Adrenal gland (tissue), 12 donors: ENCODE data around the gene NPAS3. TPM values are rescaled to one million over a fixed set of nuclear protein-coding genes. Genes with fewer than 3 reads are reported as not detected.

ENCODE experiments used
- DNase-seq, 7 donors: peaks; one replicate each; pipeline ENCODE4 v3.0.0-alpha.2; 2019 to 2020
- H3K27ac ChIP-seq, 5 donors: fragments of 200-600 bp; sonication (generic) in 4 of 5; 1 replicate in 3 of 5; 2 replicates in 2 of 5; pipeline versions ENCODE4 v1.5.1 to v1.8.0; 2016 to 2020; ENCODE audit warnings: mild to moderate bottlenecking in 1 of 5
- H3K27me3 ChIP-seq: fragments of 200-600 bp; 2 replicates; pipeline ENCODE4 v1.8.0; 2021
- H3K36me3 ChIP-seq, 2 donors: fragments of 200-600 bp; replicated peaks in 1 of 2; 1 replicate in 1 of 2; 2 replicates in 1 of 2; pipeline versions ENCODE4 v1.5.1 to v1.8.0; 2018 to 2022
- H3K4me1 ChIP-seq, 2 donors: fragments of 200-600 bp; replicated peaks in 1 of 2; 1 replicate in 1 of 2; 2 replicates in 1 of 2; pipeline versions ENCODE4 v1.5.1 to v1.8.0; 2018 to 2021
- H3K4me3 ChIP-seq, 4 donors: fragments of 200-600 bp; sonication (generic) in 3 of 4; one replicate each; pipeline ENCODE4 v1.5.1; 2016 to 2018
- H3K9me3 ChIP-seq, 3 donors: fragments of 200-600 bp; sonication (generic) in 1 of 3; replicated peaks in 1 of 3; 1 replicate in 2 of 3; 2 replicates in 1 of 3; pipeline versions ENCODE4 v1.5.1 to v1.8.0; 2016 to 2021
- POLR2A ChIP-seq, 2 donors: fragments of 450-650 bp; IDR thresholded peaks; one replicate each; pipeline ENCODE4 v1.6.1; 2017; ENCODE audit warnings: antibody characterized with exemption in 2 of 2, mild to moderate bottlenecking in 2 of 2, moderate library complexity in 1 of 2
- WGBS, 4 donors: extraction: QIAGEN DNeasy Blood & Tissue Kit in 2 of 4; methylation state at CpG; one replicate each; pipeline versions ENCODE4 v1.1.5 to v1.1.7; 2013 to 2017; 5-methylcytosine and 5-hydroxymethylcytosine counted together
- intact Hi-C, 2 donors: fragments of 100-400 bp; cut with DNase I; formaldehyde crosslinking; loops; one replicate each; pipeline versions ENCODE4 v1.14.1 to v1.15.0; 2022 to 2023
- polyA plus RNA-seq, 3 donors: library from polyadenylated mRNA; stranded (reverse); fragments of 200-250 nt in 2 of 3; fragments of 350-450 nt in 1 of 3; fragmentation: Illumina TruSeq in 1 of 3; extraction: RNeasy Lipid Tissue Mini Kit (QIAGEN cat#74804) in 1 of 3; gene quantifications; one replicate each; pipeline ENCODE4 v1.2.3, GENCODE V29; 2013 to 2014
- total RNA-seq, 9 donors: library from RNA; depleted of rRNA in 4 of 9; stranded (reverse); fragments of >200 nt in 4 of 9; fragments of 120-200 nt in 1 of 9; fragmentation: NEBNext Ultra II Directional in 1 of 9; extraction: Animal tissue kit (Norgen Biotek cat#: 25700) in 1 of 9; gene quantifications; one replicate each; pipeline versions ENCODE4 v1.1.0 to v1.2.4, GENCODE V29; 2013 to 2023
- TF ChIP-seq, protein P1 (sequence below), 6 experiments: fragments of 450-650 bp in 4 of 6; fragments of 200-600 bp in 2 of 6; sonication (generic) in 1 of 6; IDR thresholded peaks; 1 replicate in 5 of 6; 2 replicates in 1 of 6; pipeline versions ENCODE4 v1.5.1 to v1.8.0; 2016 to 2021; ENCODE audit warnings: antibody characterized with exemption in 6 of 6, mild to moderate bottlenecking in 2 of 6, moderate library complexity in 1 of 6
- donor health status: healthy with polysubstance abuse.
- donor health status: Bipolar disorder and iron deficiency.
- donor health status: DM: yes; HTN: yes; CAD: no.
- donor health status: DM: no; HTN: no; CAD: no.
- donor health status: DM: no; HTN: no; CAD: no.
- donor health status: DM: yes; HTN: yes; CAD: no.

The NPAS3 gene
- total and polyA plus RNA-seq, 12 donors, result 0.36 to 7.5 (median 1.5) TPM

DNA sequence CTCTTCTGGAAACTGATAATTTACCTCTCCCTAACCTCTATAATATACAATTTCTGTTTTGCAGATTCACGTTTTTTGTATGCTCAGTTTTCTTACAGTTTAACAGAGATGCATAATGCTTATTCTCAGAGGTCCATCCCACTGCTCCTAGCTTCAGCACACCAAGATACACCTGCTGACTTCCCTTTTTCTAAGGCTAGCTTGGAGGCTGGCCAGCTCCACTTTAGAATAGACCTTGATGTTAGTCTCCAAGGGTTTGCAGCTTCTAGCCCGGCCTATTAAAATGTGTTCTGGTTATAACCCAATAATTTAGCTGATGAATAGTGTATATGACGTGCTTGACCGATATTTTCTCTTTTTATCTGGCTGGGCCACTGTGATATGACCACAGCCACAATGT is 751.0 kb downstream of the NPAS3 start:
- TF ChIP-seq POLR2A (IDR thresholded peaks at IDR 0.05), result no peak
- TF ChIP-seq, protein P1, sequence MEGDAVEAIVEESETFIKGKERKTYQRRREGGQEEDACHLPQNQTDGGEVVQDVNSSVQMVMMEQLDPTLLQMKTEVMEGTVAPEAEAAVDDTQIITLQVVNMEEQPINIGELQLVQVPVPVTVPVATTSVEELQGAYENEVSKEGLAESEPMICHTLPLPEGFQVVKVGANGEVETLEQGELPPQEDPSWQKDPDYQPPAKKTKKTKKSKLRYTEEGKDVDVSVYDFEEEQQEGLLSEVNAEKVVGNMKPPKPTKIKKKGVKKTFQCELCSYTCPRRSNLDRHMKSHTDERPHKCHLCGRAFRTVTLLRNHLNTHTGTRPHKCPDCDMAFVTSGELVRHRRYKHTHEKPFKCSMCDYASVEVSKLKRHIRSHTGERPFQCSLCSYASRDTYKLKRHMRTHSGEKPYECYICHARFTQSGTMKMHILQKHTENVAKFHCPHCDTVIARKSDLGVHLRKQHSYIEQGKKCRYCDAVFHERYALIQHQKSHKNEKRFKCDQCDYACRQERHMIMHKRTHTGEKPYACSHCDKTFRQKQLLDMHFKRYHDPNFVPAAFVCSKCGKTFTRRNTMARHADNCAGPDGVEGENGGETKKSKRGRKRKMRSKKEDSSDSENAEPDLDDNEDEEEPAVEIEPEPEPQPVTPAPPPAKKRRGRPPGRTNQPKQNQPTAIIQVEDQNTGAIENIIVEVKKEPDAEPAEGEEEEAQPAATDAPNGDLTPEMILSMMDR (IDR thresholded peaks at IDR 0.05), result no peak
- WGBS, 4 donors, result 86 to 90% (median 88%) methylated on average over 4 of the region's 4 CpGs
- H3K9me3 ChIP-seq, result no peaks in the 10 kb centered on the region
- no peaks in the 10 kb centered on the region for H3K27me3 ChIP-seq
- no peak for DNase-seq
- H3K27ac ChIP-seq, result no peak overlapping the region
- H3K4me3 ChIP-seq, result no peak overlapping the region
- H3K36me3 ChIP-seq, result no peaks in the 10 kb centered on the region
- H3K4me1 ChIP-seq, result no peaks in the 10 kb centered on the region
- intact Hi-C loops, result no loop called here

DNA sequence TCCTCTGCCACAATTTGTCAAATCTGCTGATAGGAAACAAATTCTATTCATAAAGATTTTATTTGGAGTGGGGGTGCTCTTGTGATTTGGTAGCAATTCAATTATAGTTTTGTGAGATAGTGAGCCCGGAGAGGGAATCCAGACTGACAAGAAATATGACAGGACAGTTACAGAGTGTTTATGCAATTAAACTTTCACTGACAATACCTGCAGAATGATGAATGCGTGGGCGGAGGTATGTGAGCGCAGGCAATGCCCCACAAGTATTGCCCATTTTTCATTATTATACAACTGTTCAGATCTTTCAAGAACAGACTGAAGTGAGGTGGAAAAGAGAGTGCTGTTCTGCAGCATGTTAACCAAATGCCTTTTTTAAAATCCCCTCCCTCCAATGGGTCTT is 753.2 kb downstream of the NPAS3 start:
- no peaks in the 10 kb centered on the region for H3K36me3 ChIP-seq
- H3K4me3 ChIP-seq, result no peak overlapping the region
- H3K9me3 ChIP-seq, result no peaks in the 10 kb centered on the region
- H3K27me3 ChIP-seq, result no peaks in the 10 kb centered on the region
- 79 to 87% (median 84%) methylated on average over 4 of the region's 4 CpGs for WGBS, 4 donors
- no peaks in the 10 kb centered on the region for H3K4me1 ChIP-seq
- DNase-seq, result no peak
- no peak overlapping the region for H3K27ac ChIP-seq
- no peak for TF ChIP-seq POLR2A (IDR thresholded peaks at IDR 0.05)
- TF ChIP-seq, protein P1 (IDR thresholded peaks at IDR 0.05), result no peak
- intact Hi-C loops, result no loop called here

DNA sequence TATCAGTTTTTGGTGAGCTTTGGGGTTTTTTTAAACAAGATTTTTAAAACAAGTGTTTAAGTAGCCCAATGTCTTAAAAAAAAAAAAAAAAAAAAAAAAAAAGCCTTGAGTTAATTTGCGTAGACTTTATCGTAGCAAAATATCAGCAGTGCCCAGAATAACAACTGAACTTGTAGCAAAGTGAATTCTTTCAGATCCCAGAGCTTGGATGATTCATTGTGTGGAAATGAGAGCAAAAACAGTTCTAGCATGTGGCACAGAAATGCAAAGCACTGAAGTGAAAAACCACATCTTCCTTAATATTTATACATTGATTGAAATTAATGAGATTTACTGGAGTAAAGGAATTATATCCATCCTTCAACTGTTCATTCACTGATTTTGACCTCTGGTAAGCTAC is 754.1 kb downstream of the NPAS3 start:
- TF ChIP-seq, protein P1 (IDR thresholded peaks at IDR 0.05), result no peak
- no peak for TF ChIP-seq POLR2A (IDR thresholded peaks at IDR 0.05)
- no peaks in the 10 kb centered on the region for H3K27me3 ChIP-seq
- no peaks in the 10 kb centered on the region for H3K36me3 ChIP-seq
- H3K27ac ChIP-seq, result no peak overlapping the region
- no peak overlapping the region for H3K4me3 ChIP-seq
- intact Hi-C loops, result no loop called here
- H3K4me1 ChIP-seq, result no peaks in the 10 kb centered on the region
- DNase-seq, result no peak
- 33 to 53% (median 37%) methylated on average over 2 of the region's 2 CpGs for WGBS, 4 donors
- H3K9me3 ChIP-seq, result no peaks in the 10 kb centered on the region

DNA sequence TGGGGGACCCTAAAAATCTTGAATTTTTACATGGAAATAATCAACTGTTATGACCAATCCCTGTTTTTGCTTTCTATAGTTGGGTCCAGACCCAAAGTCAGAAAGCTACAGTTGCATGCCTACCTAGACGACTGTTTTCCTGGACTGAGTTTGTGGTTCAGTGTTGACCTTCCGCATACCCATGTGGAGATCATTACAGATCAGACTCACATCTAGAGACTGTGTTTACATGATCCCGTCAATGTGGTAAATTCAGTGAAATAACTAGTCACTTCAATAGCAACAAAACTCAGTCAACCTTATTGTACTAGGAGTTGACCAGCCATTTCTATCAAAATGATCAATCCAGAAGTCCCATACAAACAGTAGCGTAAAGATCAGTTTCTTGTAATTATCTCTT is 754.6 kb downstream of the NPAS3 start:
- no peak for TF ChIP-seq POLR2A (IDR thresholded peaks at IDR 0.05)
- H3K27me3 ChIP-seq, result no peaks in the 10 kb centered on the region
- H3K9me3 ChIP-seq, result no peaks in the 10 kb centered on the region
- WGBS, 4 donors, result 79 to 92% (median 90%) methylated on average over 4 of the region's 4 CpGs
- no peaks in the 10 kb centered on the region for H3K36me3 ChIP-seq
- no peak for DNase-seq
- no peak overlapping the region for H3K27ac ChIP-seq
- H3K4me1 ChIP-seq, result no peaks in the 10 kb centered on the region
- H3K4me3 ChIP-seq, result no peak overlapping the region
- intact Hi-C loops, result no loop called here

DNA sequence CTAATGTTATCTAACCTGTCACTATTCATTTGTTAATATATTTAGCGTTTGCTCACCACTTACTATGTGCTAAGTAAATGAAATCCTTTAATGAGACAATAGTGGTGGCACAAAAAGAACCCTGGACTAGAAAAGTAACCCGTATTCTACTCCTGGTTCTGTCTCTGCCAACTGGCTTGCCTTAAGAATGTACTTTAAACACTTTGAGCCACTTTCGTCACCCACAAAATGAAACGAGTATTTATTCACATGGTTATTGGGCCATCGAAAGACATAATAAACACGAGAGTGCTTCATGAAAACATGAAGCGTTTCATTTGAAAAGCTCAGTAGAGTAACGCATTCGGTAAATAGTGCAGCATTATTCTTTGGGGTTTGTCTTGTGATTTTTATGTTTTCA is 757.5 kb downstream of the NPAS3 start:
- no peak for TF ChIP-seq POLR2A (IDR thresholded peaks at IDR 0.05)
- TF ChIP-seq, protein P1 (IDR thresholded peaks at IDR 0.05), result no peak
- no peak overlapping the region for H3K4me3 ChIP-seq

More for the DNA sequence above, 757.5 kb downstream of the NPAS3 start:
- no peaks in the 10 kb centered on the region for H3K9me3 ChIP-seq
- peaks cover 2% of the 10 kb centered on the region for H3K27me3 ChIP-seq
- no peak for DNase-seq
- H3K36me3 ChIP-seq, result no peaks in the 10 kb centered on the region
- intact Hi-C loops, result no loop called here
- 90 to 92% (median 91%) methylated on average over 9 of the region's 9 CpGs for WGBS, 4 donors
- H3K4me1 ChIP-seq, result no peaks in the 10 kb centered on the region
- no peak overlapping the region for H3K27ac ChIP-seq
